H1 (cell line): ENCODE measurements around the gene BCAP31. TPM values are rescaled to one million over a fixed set of nuclear protein-coding genes. Genes with fewer than 3 reads are reported as not detected.

Experiments
- CTCF ChIA-PET: fragments of 300-600 bp; sonication (Branson Sonifier 250); formaldehyde crosslinking; loops from one replicate; lab custom pipeline; 2021; ENCODE audit not compliant: partially characterized antibody; lab: Charles Lee
- POLR2A ChIA-PET: fragments of 300-600 bp; sonication (Branson Sonifier 250); formaldehyde crosslinking; loops from one replicate; lab custom pipeline; 2021; ENCODE audit warnings: inconsistent platforms; ENCODE audit not compliant: partially characterized antibody; lab: Charles Lee
- DNase-seq, 2 experiments: peaks; one replicate each; pipeline versions ENCODE4 v3.0.0 to v3.0.0-alpha.2; 2010 to 2022; ENCODE audit warnings: low spot score in 2 of 2, low read depth in 1 of 2, mixed read lengths in 1 of 2
- FAIRE-seq: peaks from 2 replicates; lab custom pipeline; 2011; peaks lifted over from hg19 to GRCh38; lab: Jason Lieb, UNC
- H2AFZ ChIP-seq: 2 replicates; pipeline ENCODE4 v1.8.1; 2012; ENCODE audit warnings: low read length, inconsistent platforms
- H2AK5ac ChIP-seq: 2 replicates; pipeline ENCODE4 v1.6.1; 2013; ENCODE audit warnings: low read depth, low read length
- H2BK120ac ChIP-seq: replicated peaks from 2 replicates; pipeline ENCODE3; 2013; ENCODE audit warnings: low read depth, low read length, inconsistent platforms
- H2BK12ac ChIP-seq: 2 replicates; pipeline ENCODE4 v1.6.1; 2013; ENCODE audit warnings: low read depth, low read length
- H2BK15ac ChIP-seq: 2 replicates; pipeline ENCODE4 v1.6.1; 2013; ENCODE audit warnings: low read length
- H2BK20ac ChIP-seq: 2 replicates; pipeline ENCODE4 v1.6.1; 2013; ENCODE audit warnings: low read length
- H2BK5ac ChIP-seq: 2 replicates; pipeline ENCODE4 v1.6.1; 2013; ENCODE audit warnings: low read depth, low read length
- H3K14ac ChIP-seq: 2 replicates; pipeline ENCODE4 v1.6.1; 2013; ENCODE audit warnings: inconsistent platforms; ENCODE audit not compliant: insufficient read length
- H3K18ac ChIP-seq: 2 replicates; pipeline ENCODE4 v1.6.1; 2013; ENCODE audit warnings: low read length; ENCODE audit errors: extremely low read depth
- H3K23ac ChIP-seq: 2 replicates; pipeline ENCODE4 v1.6.1; 2013; ENCODE audit warnings: inconsistent platforms; ENCODE audit not compliant: insufficient read length
- H3K23me2 ChIP-seq: 2 replicates; pipeline ENCODE4 v1.6.1; 2013; ENCODE audit warnings: low read depth, low read length
- H3K27ac ChIP-seq: 2 replicates; pipeline ENCODE4 v1.6.1; 2011; ENCODE audit warnings: low read depth, low read length, inconsistent platforms
- H3K27me3 ChIP-seq, 4 experiments: replicated peaks in 1 of 4; 1 replicate in 1 of 4; 2 replicates in 3 of 4; pipeline versions ENCODE4 v1.6.1 to v1.8.1; 2011 to 2013; ENCODE audit warnings: low read length in 3 of 4, mild to moderate bottlenecking in 3 of 4, inconsistent platforms in 2 of 4, mixed read lengths in 2 of 4, moderate library complexity in 1 of 4; ENCODE audit not compliant: control insufficient read depth in 3 of 4, insufficient read depth in 3 of 4; ENCODE audit errors: extremely low read depth in 1 of 4
- H3K36me3 ChIP-seq, 4 experiments: 2 replicates each; pipeline versions ENCODE4 v1.6.1 to v1.8.1; 2011 to 2013; ENCODE audit warnings: mild to moderate bottlenecking in 4 of 4, low read length in 3 of 4, moderate library complexity in 2 of 4, control low read depth in 1 of 4, inconsistent platforms in 1 of 4; ENCODE audit not compliant: insufficient read depth in 4 of 4, control insufficient read depth in 2 of 4
- H3K4ac ChIP-seq: replicated peaks from 2 replicates; pipeline ENCODE3; 2013; ENCODE audit warnings: low read length, low read depth, mixed read lengths, inconsistent platforms; ENCODE audit not compliant: insufficient read length
- H3K4me1 ChIP-seq, 4 experiments: replicated peaks in 1 of 4; 1 replicate in 1 of 4; 2 replicates in 3 of 4; pipeline versions ENCODE4 v1.6.1 to v1.8.1; 2011 to 2013; ENCODE audit warnings: low read length in 3 of 4, inconsistent platforms in 2 of 4, mixed read lengths in 1 of 4; ENCODE audit not compliant: insufficient read depth in 4 of 4, control insufficient read depth in 3 of 4
- H3K4me2 ChIP-seq, 2 experiments: 2 replicates each; pipeline versions ENCODE4 v1.6.1 to v1.8.1; 2011 to 2013; ENCODE audit warnings: low read depth in 2 of 2, low read length in 2 of 2, control low read depth in 1 of 2, inconsistent platforms in 1 of 2, mild to moderate bottlenecking in 1 of 2; ENCODE audit not compliant: insufficient read depth in 1 of 2
- H3K4me3 ChIP-seq, 4 experiments: fragments of 200-600, 300-600 bp in 1 of 4; sonication (generic), shearing (Covaris generic), sonication (Bioruptor Twin) in 1 of 4; 2 replicates each; pipeline versions ENCODE4 v1.5.1 to v1.8.1; 2011 to 2016; ENCODE audit warnings: low read length in 4 of 4, low read depth in 3 of 4, control low read depth in 2 of 4, inconsistent platforms in 2 of 4, mild to moderate bottlenecking in 2 of 4, mixed read lengths in 1 of 4, moderate library complexity in 1 of 4; ENCODE audit not compliant: insufficient read depth in 2 of 4; ENCODE audit errors: extremely low read depth in 1 of 4
- H3K56ac ChIP-seq: replicated peaks from 2 replicates; pipeline ENCODE3; 2013; ENCODE audit warnings: low read depth, mild to moderate bottlenecking, mixed read lengths, low read length, inconsistent platforms; ENCODE audit not compliant: insufficient read length
- H3K79me1 ChIP-seq: 2 replicates; pipeline ENCODE4 v1.6.1; 2013; ENCODE audit warnings: low read depth, low read length, control low read depth
- H3K79me2 ChIP-seq, 2 experiments: 2 replicates each; pipeline versions ENCODE4 v1.6.1 to v1.8.1; 2012 to 2013; ENCODE audit warnings: low read length in 2 of 2, mild to moderate bottlenecking in 2 of 2, inconsistent platforms in 1 of 2; ENCODE audit not compliant: insufficient read depth in 2 of 2, control insufficient read depth in 1 of 2
- H3K9ac ChIP-seq, 4 experiments: replicated peaks in 1 of 4; 1 replicate in 1 of 4; 2 replicates in 3 of 4; pipeline versions ENCODE4 v1.6.1 to v1.8.1; 2011 to 2013; ENCODE audit warnings: low read depth in 3 of 4, low read length in 3 of 4, control low read depth in 2 of 4, mild to moderate bottlenecking in 2 of 4, moderate library complexity in 2 of 4, inconsistent platforms in 1 of 4; ENCODE audit errors: extremely low read depth in 1 of 4
- H3K9me3 ChIP-seq, 2 experiments: 2 replicates each; pipeline versions ENCODE4 v1.6.1 to v1.8.1; 2012 to 2013; ENCODE audit warnings: mild to moderate bottlenecking in 2 of 2, moderate library complexity in 2 of 2, control low read depth in 1 of 2, inconsistent platforms in 1 of 2, low read depth in 1 of 2, low read length in 1 of 2, mixed read lengths in 1 of 2; ENCODE audit not compliant: insufficient read depth in 2 of 2
- H4K20me1 ChIP-seq, 2 experiments: replicated peaks in 1 of 2; 2 replicates each; pipeline versions ENCODE3 to v1.8.1; 2011 to 2013; ENCODE audit warnings: inconsistent platforms in 2 of 2, low read length in 2 of 2, mild to moderate bottlenecking in 1 of 2; ENCODE audit not compliant: insufficient read depth in 2 of 2, control insufficient read depth in 1 of 2
- H4K5ac ChIP-seq: 2 replicates; pipeline ENCODE4 v1.6.1; 2013; ENCODE audit warnings: low read length, low read depth, mixed read lengths, inconsistent platforms; ENCODE audit not compliant: insufficient read length
- H4K8ac ChIP-seq: 2 replicates; pipeline ENCODE4 v1.8.0; 2013; ENCODE audit warnings: mild to moderate bottlenecking, moderate library complexity, low read length, inconsistent platforms; ENCODE audit not compliant: insufficient read depth; ENCODE audit errors: extremely low read depth
- H4K91ac ChIP-seq: replicated peaks from 2 replicates; pipeline ENCODE3; 2013; ENCODE audit warnings: low read length, mixed read lengths, inconsistent platforms; ENCODE audit not compliant: insufficient read length
- EGR1 ChIP-seq: IDR thresholded peaks from 2 replicates; pipeline ENCODE4 v1.6.1; 2011; ENCODE audit warnings: low read depth, low read length, borderline replicate concordance
- WGBS, 2 experiments: shearing (Covaris generic) in 1 of 2; methylation state at CpG; one replicate each; pipeline versions ENCODE4 v1.1.6 to v1.1.7; 2013 to 2015; ENCODE audit warnings: low lambda C conversion rate in 2 of 2, mixed read lengths in 2 of 2, inconsistent platforms in 1 of 2, low coverage in 1 of 2, missing lambda C conversion rate in 1 of 2; ENCODE audit not compliant: insufficient replicate concordance in 2 of 2, insufficient coverage in 1 of 2, insufficient read length in 1 of 2; ENCODE audit errors: extremely low coverage in 1 of 2, missing lambda C conversion rate in 1 of 2; 5-methylcytosine and 5-hydroxymethylcytosine counted together
- polyA plus RNA-seq, 7 experiments: library from polyadenylated mRNA; depleted of rRNA in 3 of 7; stranded (reverse) in 5 of 7; unstranded in 2 of 7; fragments of >200 nt in 5 of 7; fragments of 200-250 nt in 2 of 7; gene quantifications; 1 replicate in 5 of 7; 2 replicates in 1 of 7; 4 replicates in 1 of 7; pipeline versions ENCODE4 v1.2.1 to v1.2.3, GENCODE V29; 2011 to 2013; ENCODE audit warnings: missing spikeins in 2 of 7, mixed read lengths in 2 of 7
- total RNA-seq: library from RNA; stranded (reverse); fragmentation: NEBNext Ultra II Directional; extraction: Animal tissue kit (Norgen Biotek cat#: 25700); gene quantifications from 2 replicates; pipeline ENCODE4 v1.2.1, GENCODE V29; 2021
- TF ChIP-seq, protein P1 (sequence below), 3 experiments: IDR thresholded peaks; 1 replicate in 2 of 3; 2 replicates in 1 of 3; pipeline versions ENCODE4 v1.5.1 to v1.6.1; 2011; ENCODE audit warnings: low read length in 3 of 3, mild to moderate bottlenecking in 3 of 3, inconsistent platforms in 2 of 3, low read depth in 1 of 3, moderate library complexity in 1 of 3; ENCODE audit not compliant: insufficient read depth in 1 of 3; ENCODE audit errors: control extremely low read depth in 1 of 3

BCAP31 gene
- total and polyA plus RNA-seq, 2 of the 8 experiments (the other 6 are each of a cell fraction or from before 2014, with no cell fraction given): 136 to 159 TPM

DNA sequence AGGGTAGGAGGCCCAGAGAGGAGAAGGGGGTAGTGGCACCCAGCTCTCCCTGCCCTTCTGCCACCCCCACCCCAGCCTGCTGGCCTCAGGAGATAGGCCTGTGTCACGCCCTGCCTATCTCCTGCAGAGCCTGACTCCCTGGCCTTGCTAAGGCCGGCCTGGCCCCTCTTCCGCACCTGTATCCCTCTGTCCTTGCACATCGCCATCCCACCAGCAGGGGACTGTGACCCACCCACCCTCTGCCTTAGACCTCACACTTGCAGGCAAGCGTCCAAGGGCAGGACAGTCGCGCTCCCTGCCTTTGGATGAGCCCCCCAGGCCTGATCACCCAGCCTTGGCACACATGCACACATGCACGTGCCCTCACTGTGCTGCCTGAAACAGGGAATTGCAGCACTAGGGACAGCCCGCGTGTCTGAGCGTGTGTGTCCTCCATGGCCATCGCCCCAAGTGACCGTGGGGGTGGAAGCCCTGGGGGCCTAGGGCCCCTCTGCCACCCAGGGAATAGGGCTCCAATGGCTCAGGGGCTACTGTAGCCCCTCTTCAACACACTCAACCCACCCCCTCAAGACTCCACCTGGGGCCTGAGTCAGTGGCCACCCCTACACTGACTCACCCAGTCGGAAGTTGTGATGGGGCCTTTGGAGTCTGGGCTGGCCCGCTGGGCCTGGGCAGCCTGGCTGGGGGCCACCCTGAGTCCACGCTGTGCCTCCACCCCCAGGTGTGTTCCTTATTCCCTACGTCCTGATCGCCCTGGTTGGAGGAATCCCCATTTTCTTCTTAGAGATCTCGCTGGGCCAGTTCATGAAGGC lies 34.3 kb downstream of the BCAP31 start:
- H2AFZ ChIP-seq: no peak overlapping the region
- H3K79me2 ChIP-seq: peaks cover 0 to 13% of the 10 kb centered on the region in 2 experiments; a peak in 3 of 4 replicates
- no peaks in the 10 kb centered on the region for H3K27me3 ChIP-seq
- no peak overlapping the region for H3K9ac ChIP-seq
- H3K9me3 ChIP-seq: no peaks in the 10 kb centered on the region
- H3K18ac ChIP-seq: no peak overlapping the region; the same call in 1 of the 2 replicates
- no peak overlapping the region for H2BK120ac ChIP-seq
- H3K4me3 ChIP-seq: peak overlapping the region; percentile 24 to 58 (median 40)
- no peaks in the 10 kb centered on the region; the same call in 1 of the 2 replicates for H3K79me1 ChIP-seq
- ChIA-PET POLR2A (no interaction called here), CTCF (interaction anchor here (0.7 kb wide), 1 partner anchor 16 kb away, joined by 3 read pairs; no protein-coding TSS in a partner anchor)
- peaks cover 0 to 27% (median 11%) of the 10 kb centered on the region in 4 experiments; a peak in 6 of 7 replicates for H3K4me1 ChIP-seq
- no peak overlapping the region for H3K56ac ChIP-seq
- no peak overlapping the region for H3K14ac ChIP-seq
- H4K91ac ChIP-seq: no peak overlapping the region
- H3K23me2 ChIP-seq: no peaks in the 10 kb centered on the region
- no peak overlapping the region for H3K4ac ChIP-seq
- no peak overlapping the region for H4K5ac ChIP-seq
- WGBS, 2 experiments: 75% methylated on average over 13 of the region's 19 CpGs; no CpG with 5 or more reads in 1 of the 2 experiments
- H3K4me2 ChIP-seq: peak overlapping the region; percentile 69 to 83
- no peak overlapping the region for H2BK20ac ChIP-seq
- H2AK5ac ChIP-seq: no peak overlapping the region
- no peak overlapping the region for H2BK15ac ChIP-seq
- no peak overlapping the region for H3K23ac ChIP-seq
- no peak overlapping the region for H3K27ac ChIP-seq
- H4K8ac ChIP-seq: no peak overlapping the region
- FAIRE-seq (no peak), DNase-seq (no peak)
- TF ChIP-seq EGR1: no peak
- TF ChIP-seq, protein P1, sequence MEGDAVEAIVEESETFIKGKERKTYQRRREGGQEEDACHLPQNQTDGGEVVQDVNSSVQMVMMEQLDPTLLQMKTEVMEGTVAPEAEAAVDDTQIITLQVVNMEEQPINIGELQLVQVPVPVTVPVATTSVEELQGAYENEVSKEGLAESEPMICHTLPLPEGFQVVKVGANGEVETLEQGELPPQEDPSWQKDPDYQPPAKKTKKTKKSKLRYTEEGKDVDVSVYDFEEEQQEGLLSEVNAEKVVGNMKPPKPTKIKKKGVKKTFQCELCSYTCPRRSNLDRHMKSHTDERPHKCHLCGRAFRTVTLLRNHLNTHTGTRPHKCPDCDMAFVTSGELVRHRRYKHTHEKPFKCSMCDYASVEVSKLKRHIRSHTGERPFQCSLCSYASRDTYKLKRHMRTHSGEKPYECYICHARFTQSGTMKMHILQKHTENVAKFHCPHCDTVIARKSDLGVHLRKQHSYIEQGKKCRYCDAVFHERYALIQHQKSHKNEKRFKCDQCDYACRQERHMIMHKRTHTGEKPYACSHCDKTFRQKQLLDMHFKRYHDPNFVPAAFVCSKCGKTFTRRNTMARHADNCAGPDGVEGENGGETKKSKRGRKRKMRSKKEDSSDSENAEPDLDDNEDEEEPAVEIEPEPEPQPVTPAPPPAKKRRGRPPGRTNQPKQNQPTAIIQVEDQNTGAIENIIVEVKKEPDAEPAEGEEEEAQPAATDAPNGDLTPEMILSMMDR (IDR thresholded peaks at IDR 0.05; ENCODE audit: control extremely low read depth in 1 of 3, insufficient read depth in 1 of 3, low read depth in 1 of 3, low read length in 3 of 3): peak in 1 of 3 experiments; percentile 46; a peak in 1 of 4 replicates
- H2BK5ac ChIP-seq: no peak overlapping the region
- peaks cover 2 to 4% of the 10 kb centered on the region in 2 experiments for H4K20me1 ChIP-seq
- no peak overlapping the region for H2BK12ac ChIP-seq
- peaks cover 0 to 39% (median 8%) of the 10 kb centered on the region in 4 experiments; a peak in 5 of 8 replicates for H3K36me3 ChIP-seq
